SK-N-SH treated with all-trans-retinoic acid at 6 μM for 48 hours (cell line): ENCODE data around the gene SMPDL3A.

Experiments used
- ARNTL ChIP-seq: fragments of 450-650 bp; formaldehyde crosslinking; IDR thresholded peaks from 2 replicates; pipeline ENCODE4 v1.5.0; 2020; ENCODE audit warnings: low read depth, mild to moderate bottlenecking, moderate library complexity, borderline replicate concordance
- ISL1 ChIP-seq: fragments of 250-450 bp; sonication (Bioruptor Pico); IDR thresholded peaks from 2 replicates; pipeline ENCODE4 v2.1.2; 2022; ENCODE audit warnings: mild to moderate bottlenecking, moderate library complexity
- PPARA ChIP-seq: fragments of 250-450 bp; sonication (Bioruptor Pico); IDR thresholded peaks from 2 replicates; pipeline ENCODE4 v1.5.0; 2020; ENCODE audit warnings: mild to moderate bottlenecking, borderline replicate concordance
- RARB ChIP-seq: fragments of 250-450 bp; sonication (Bioruptor Pico); IDR thresholded peaks from 2 replicates; pipeline ENCODE4 v1.8.0; 2021; ENCODE audit warnings: mild to moderate bottlenecking, moderate library complexity
- SNAI2 ChIP-seq: fragments of 250-450 bp; sonication (Bioruptor Pico); IDR thresholded peaks from 2 replicates; pipeline ENCODE4 v1.5.0; 2020; ENCODE audit warnings: mild to moderate bottlenecking, moderate library complexity
- TCF4 ChIP-seq: fragments of 250-450 bp; sonication (Bioruptor Pico); IDR thresholded peaks from 2 replicates; pipeline ENCODE4 v1.8.0; 2021; ENCODE audit warnings: mild to moderate bottlenecking, moderate library complexity, borderline replicate concordance
- ZC3H10 ChIP-seq: fragments of 250-450 bp; sonication (Bioruptor Pico); IDR thresholded peaks from 2 replicates; pipeline ENCODE4 v1.5.1; 2021; ENCODE audit warnings: mild to moderate bottlenecking, moderate library complexity
- ZFP3 ChIP-seq: fragments of 250-450 bp; sonication (Bioruptor Pico); IDR thresholded peaks from 2 replicates; pipeline ENCODE4 v1.5.0; 2020; ENCODE audit warnings: mild to moderate bottlenecking, moderate library complexity
- TF ChIP-seq, protein P1 (sequence below): fragments of 250-450 bp; sonication (Bioruptor Pico); IDR thresholded peaks from 2 replicates; pipeline ENCODE4 v1.5.1; 2020; ENCODE audit warnings: low read depth, mild to moderate bottlenecking, moderate library complexity
- TF ChIP-seq, protein P2 (sequence below): fragments of 250-450 bp; sonication (Bioruptor Pico); IDR thresholded peaks from 2 replicates; pipeline ENCODE4 v1.8.0; 2020; ENCODE audit warnings: mild to moderate bottlenecking, moderate library complexity, borderline replicate concordance
- TF ChIP-seq, protein P3 (sequence below): fragments of 250-450 bp; sonication (Bioruptor Pico); IDR thresholded peaks from 2 replicates; pipeline ENCODE4 v1.5.0; 2020; ENCODE audit warnings: mild to moderate bottlenecking, moderate library complexity

DNA sequence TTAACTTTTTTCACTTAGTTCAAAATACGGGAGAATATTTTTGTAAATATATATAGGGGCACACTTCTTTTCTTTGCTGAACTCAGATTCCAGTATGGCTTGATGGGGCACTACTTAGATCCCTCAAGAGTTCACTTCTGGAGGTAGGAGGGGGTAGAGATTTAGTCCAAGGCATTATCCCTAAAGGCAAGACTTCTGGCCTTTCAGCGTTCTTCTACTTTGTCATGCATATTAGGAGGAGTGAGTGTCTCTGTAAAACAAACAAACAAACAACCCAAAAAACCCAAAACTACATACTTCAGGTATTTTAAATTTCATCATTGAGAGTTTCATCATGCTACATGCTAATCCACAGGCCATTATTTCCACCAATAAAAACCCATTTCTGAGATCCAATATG lies 32.0 kb downstream of the SMPDL3A start:
- TF ChIP-seq SNAI2: no peak
- TF ChIP-seq, protein P1, sequence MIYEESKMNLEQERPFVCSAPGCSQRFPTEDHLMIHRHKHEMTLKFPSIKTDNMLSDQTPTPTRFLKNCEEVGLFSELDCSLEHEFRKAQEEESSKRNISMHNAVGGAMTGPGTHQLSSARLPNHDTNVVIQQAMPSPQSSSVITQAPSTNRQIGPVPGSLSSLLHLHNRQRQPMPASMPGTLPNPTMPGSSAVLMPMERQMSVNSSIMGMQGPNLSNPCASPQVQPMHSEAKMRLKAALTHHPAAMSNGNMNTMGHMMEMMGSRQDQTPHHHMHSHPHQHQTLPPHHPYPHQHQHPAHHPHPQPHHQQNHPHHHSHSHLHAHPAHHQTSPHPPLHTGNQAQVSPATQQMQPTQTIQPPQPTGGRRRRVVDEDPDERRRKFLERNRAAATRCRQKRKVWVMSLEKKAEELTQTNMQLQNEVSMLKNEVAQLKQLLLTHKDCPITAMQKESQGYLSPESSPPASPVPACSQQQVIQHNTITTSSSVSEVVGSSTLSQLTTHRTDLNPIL (CRISPR knock-in tag): no peak
- TF ChIP-seq ZFP3 (CRISPR knock-in tag): no peak
- TF ChIP-seq, protein P2, sequence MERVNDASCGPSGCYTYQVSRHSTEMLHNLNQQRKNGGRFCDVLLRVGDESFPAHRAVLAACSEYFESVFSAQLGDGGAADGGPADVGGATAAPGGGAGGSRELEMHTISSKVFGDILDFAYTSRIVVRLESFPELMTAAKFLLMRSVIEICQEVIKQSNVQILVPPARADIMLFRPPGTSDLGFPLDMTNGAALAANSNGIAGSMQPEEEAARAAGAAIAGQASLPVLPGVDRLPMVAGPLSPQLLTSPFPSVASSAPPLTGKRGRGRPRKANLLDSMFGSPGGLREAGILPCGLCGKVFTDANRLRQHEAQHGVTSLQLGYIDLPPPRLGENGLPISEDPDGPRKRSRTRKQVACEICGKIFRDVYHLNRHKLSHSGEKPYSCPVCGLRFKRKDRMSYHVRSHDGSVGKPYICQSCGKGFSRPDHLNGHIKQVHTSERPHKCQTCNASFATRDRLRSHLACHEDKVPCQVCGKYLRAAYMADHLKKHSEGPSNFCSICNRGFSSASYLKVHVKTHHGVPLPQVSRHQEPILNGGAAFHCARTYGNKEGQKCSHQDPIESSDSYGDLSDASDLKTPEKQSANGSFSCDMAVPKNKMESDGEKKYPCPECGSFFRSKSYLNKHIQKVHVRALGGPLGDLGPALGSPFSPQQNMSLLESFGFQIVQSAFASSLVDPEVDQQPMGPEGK (CRISPR knock-in tag): no peak
- TF ChIP-seq ZC3H10: no peak
- no peak for TF ChIP-seq RARB (CRISPR knock-in tag)
- TF ChIP-seq, protein P3, sequence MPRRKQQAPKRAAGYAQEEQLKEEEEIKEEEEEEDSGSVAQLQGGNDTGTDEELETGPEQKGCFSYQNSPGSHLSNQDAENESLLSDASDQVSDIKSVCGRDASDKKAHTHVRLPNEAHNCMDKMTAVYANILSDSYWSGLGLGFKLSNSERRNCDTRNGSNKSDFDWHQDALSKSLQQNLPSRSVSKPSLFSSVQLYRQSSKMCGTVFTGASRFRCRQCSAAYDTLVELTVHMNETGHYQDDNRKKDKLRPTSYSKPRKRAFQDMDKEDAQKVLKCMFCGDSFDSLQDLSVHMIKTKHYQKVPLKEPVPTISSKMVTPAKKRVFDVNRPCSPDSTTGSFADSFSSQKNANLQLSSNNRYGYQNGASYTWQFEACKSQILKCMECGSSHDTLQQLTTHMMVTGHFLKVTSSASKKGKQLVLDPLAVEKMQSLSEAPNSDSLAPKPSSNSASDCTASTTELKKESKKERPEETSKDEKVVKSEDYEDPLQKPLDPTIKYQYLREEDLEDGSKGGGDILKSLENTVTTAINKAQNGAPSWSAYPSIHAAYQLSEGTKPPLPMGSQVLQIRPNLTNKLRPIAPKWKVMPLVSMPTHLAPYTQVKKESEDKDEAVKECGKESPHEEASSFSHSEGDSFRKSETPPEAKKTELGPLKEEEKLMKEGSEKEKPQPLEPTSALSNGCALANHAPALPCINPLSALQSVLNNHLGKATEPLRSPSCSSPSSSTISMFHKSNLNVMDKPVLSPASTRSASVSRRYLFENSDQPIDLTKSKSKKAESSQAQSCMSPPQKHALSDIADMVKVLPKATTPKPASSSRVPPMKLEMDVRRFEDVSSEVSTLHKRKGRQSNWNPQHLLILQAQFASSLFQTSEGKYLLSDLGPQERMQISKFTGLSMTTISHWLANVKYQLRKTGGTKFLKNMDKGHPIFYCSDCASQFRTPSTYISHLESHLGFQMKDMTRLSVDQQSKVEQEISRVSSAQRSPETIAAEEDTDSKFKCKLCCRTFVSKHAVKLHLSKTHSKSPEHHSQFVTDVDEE (CRISPR knock-in tag): no peak
- TF ChIP-seq TCF4 (CRISPR knock-in tag): no peak
- no peak for TF ChIP-seq PPARA (CRISPR knock-in tag)
- no peak for TF ChIP-seq ISL1 (CRISPR knock-in tag)
- TF ChIP-seq ARNTL (CRISPR knock-in tag): no peak
